ENCODE measurements around the gene CORO7.

CORO7 gene

GRCh38 chr16:4317532-4318450 is 98.6 kb downstream of the CORO7 start:
- DNase-seq = no peak

GRCh38 chr16:4316864-4317531 is 99.4 kb downstream of the CORO7 start:
- DNase-seq = no peak

- no peak for DNase-seq
These were observed 100.1 kb downstream of the CORO7 start for GRCh38 chr16:4316108-4316863.

- peak; percentile 54 for DNase-seq
These were observed 100.9 kb downstream of the CORO7 start, which contains the start of gene GLIS2 for GRCh38 chr16:4315186-4316107. Gene GLIS2 (plus strand): TSS chr16:4316067. CDS start chr16:4332281, 16,214 bp downstream.

GRCh38 chr16:4314532-4315185 is 101.7 kb downstream of the CORO7 start:
- DNase-seq = peak; percentile 31

GRCh38 chr16:4313563-4314531 is 102.5 kb downstream of the CORO7 start:
- DNase-seq = peak; percentile 28

GRCh38 chr16:4309833-4310266 is 106.5 kb downstream of the CORO7 start:
- DNase-seq = peak; percentile 65

- no peak for DNase-seq
These were observed 107.1 kb downstream of the CORO7 start for GRCh38 chr16:4309102-4309832.

GRCh38 chr16:4307215-4308037 is 109.0 kb downstream of the CORO7 start:
- peak; percentile 98 for DNase-seq

GRCh38 chr16:4306470-4307214 is 109.8 kb downstream of the CORO7 start:
- DNase-seq = peak; percentile 66
